ENCODE results near the gene NRXN2. TPM values are rescaled to one million over a fixed set of nuclear protein-coding genes. Genes with fewer than 3 reads are reported as not detected.
"Not testable (repeated sequence)": the region's sequence is repeated elsewhere in the genome, so short reads cannot be mapped to it uniquely, and the experiment has no call there.

The NRXN2 gene
- total RNA-seq, 1 experiment from 2014 or later, result not detected

DNA sequence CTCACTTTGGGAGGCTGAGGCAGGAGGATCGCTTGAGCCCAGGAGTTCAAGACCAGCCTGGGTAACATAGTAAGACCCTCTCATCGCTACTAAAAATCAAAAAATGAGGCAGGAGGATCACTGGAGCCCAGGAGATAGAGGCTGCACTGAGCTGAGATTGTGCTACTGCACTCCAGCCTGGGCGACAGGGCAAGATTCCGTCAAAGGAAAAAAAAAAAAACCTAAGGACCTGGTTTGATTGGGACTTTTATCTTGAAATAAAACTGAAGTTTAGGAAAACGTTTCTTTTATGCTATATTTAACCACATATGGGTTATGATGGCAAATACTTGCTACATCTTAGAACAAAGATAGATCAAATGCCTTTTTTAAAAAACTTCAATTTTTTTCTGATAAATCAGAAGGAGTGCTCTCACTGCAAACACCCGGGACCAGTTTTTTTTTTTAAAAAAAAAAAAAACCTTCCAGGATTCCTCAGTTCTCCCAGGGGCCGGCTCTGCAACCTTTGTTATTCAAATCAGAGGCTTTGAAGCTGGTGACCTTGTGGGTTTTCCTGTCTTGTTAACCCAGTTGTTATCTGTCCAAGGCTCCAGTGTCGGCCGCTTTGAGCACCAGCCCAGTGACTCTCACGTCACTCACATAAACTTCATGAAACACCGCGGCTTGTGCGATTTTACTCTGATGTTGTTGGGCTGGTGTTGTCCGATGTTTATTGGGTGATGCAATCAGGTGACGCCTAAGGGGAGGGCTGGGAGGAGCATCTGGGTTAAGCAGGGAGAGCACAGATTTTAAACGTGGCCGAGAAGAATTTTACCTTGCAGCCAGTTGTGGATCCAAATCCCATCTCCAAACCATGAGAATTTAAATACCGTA lies 156.7 kb downstream of the NRXN2 start:
- peak; percentile 84 for DNase-seq (ENCODE audit: low read depth)

DNA sequence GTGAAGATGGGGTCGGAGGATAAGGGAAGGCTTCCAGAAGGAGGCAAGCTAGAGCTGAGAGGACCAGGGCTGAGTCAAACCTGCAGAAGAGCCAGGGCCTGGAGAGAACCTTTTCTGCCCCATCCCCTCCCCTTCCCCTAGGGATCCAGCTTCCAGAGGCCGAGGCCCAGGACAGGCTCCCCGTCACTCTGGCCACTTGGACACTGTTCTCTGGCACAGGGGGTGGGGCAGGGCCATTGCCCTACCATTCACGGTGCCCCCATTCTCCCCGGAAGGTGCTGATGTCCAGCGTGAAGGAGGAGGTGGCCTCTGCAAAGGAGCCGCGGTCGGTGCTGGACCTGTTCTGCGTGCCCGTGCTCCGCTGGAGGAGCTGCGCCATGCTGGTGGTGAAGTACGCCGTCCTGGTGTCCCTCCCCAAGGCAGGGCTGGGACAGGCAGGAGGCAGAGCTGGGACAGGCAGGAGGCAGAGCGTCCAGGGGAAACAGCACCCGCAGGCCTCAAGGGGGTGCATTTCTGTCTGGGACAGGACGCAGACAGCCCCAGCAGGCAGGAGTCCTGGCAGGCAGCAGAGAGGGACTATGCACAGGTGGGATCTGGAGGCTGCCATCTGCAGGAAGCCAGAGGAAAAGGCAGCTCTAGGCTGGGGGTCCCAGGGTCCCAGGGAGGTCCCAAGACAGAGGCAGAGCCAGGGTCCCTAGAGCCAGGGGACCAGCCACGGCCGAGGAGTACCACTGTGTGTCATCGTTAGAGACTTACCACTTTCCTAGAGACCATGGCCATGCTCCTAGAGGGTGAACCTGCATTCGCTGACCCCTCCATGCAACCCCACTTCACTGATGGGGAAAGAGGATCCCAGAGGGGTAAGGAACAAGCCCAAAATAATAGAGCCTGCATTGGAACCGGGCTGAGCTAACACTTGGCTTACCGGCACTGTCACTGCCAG lies 157.8 kb downstream of the NRXN2 start:
- no peak for DNase-seq (ENCODE audit: low read depth)

DNA sequence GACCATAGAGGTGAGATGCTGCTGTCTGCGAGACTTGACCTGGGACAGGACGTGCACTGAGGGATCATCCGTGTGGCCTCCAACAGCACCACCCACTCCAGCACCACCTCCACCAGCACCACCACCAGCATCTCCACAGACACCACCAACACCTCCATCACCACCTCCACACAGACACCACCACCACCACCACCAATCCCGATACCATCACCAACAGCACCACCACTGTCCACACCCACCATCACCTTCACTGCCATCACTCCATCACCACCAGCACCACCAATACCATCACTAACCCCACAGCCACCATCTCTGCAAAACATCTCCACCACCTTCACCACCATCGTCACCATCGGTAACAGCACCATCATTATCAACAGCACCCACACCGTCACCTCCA lies 158.6 kb downstream of the NRXN2 start:
- DNase-seq (ENCODE audit: low read depth), result no peak

DNA sequence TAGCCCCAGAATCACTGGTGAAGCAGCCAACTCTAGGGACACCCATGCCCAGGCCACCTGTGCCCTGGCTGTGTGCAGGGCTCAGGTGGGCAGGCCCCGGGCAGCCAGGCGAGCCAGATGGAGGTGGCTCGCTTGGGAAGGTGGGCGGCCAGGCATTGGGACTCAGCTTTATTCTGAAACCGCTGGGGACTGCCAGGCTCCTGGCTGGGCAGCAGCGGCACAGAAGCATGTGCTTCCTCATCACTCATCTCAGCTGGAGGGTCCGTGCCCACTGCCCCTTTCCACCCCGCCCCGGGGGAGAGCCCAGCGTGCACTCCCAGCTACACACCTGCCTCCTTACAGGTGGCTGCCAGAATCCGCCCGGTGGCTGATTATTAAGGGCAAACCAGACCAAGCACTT lies 159.0 kb downstream of the NRXN2 start:
- DNase-seq (ENCODE audit: low read depth), result no peak

DNA sequence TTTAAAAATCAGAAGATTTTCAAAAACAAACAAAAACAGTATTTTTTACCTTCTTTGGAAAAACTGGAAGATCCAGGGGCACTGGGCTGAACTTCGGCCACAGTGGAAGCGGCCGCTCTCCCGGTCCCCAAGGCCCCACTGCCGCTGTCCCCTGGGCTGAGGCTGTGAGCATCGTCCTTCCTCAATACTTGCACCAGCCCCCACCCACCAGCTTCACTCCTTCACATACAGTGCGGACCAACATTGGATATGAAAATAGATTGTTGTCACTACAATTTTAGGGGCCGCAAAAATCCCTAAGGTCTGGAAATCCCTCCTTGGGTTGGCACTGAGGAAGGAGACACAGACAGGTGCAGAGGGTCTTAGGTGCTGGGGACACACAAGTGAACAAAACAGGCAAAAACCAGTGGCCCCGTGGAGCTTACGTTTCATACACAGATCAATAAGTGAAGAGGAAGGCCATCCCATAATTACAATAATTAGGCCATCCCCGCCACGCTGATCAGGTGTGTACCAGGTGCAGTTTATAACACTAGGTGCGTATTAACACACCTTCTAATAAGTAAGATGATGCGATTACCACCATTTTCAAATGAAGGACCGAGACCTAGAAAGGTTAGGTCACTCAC lies 160.2 kb downstream of the NRXN2 start:
- no peak for DNase-seq (ENCODE audit: low read depth)

DNA sequence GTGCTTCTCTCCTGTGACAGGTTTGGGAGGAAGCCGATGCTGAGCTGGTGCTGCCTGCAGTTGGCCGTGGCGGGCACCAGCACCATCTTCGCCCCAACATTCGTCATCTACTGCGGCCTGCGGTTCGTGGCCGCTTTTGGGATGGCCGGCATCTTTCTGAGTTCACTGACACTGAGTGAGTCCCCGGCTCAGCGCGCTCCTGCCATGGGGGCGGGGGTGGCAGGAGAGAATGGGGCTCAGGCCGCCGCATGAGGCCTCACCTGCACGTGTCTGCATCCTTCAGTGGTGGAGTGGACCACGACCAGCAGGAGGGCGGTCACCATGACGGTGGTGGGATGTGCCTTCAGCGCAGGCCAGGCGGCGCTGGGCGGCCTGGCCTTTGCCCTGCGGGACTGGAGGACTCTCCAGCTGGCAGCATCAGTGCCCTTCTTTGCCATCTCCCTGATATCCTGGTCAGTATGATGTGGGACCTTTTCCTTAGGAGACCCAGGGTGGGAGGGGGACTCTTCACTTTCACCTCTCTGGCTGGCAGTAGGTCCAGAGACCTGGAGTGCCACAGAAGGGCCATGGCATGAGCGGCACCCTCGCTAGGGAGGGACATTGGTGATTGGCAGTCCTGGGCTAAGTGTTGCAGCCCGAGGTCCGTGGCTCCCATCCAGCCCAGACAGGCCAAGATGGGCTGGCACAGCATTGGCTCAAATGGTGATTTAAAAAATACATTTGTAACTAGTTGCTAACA lies 160.8 kb downstream of the NRXN2 start:
- no peak for DNase-seq (ENCODE audit: low read depth)

DNA sequence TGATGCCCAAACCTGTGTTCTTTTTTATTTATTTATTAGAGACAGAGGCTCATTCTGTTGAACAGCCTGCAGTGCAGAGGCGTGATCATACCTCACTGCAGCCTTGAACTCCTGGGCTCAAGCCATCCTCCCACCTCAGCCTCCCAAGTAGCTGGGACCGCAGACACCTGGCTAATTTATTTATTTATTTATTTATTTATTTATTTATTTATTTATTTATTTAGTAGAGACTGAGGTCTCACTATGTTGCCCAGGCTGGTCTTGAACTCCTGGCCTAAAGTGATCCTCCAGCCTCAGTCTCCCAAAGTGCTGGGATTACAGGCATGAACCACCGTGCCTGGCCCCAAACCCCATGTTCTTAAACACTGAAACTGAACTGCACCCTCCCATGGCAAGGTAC lies 161.6 kb downstream of the NRXN2 start:
- not testable (repeated sequence) for DNase-seq (ENCODE audit: low read depth)

DNA sequence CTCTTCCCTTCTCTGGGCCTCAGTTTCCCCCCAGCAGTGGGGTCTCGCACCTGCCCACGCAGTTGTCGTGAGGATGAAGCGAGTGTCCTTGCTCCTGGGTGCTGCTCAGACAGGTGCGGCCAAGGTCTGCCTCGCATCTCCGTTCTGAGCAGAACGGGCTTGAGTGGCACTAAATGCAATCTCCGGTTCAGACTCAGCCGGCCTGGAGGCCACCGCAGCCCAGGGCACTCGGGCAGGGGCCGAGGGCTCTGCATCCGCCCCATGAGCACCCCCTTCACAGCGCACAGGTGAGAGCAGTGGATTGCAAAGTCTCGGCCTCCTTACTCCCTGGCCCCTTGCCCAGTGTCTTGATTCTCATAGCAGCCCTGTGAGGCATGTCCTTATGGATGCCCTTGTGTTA lies 162.1 kb downstream of the NRXN2 start:
- DNase-seq (ENCODE audit: low read depth), result no peak

DNA sequence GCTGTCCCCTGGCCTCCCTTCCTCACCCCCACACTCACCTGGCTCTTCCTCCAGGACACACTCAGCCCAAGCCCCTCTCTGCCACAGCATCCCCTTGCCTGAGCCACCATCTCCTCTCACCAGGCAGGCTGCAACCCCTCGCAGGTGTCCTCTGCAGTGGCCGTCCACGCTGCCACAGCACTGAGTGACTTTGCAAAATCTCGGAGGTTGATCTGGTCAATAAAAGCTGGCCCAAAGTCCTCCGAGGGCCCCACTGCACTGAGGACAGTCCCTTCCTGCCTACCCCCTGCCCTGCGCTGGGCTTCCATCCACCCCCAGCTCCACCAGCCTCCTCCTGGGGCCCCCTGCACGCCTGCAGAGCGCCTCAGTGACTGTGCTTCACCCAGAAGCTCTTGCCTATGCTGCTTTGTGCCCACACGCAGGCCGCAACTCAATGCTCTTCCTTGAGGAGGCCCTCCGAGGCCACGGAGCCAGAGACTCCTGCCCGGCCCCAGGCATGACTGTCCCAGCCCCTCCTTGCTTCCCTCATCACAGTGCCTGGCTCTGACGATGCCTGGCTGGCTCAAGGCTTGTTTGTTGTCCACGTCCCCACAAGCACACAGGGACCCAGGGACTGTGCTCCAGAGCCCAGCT lies 162.7 kb downstream of the NRXN2 start:
- DNase-seq (ENCODE audit: low read depth), result no peak

DNA sequence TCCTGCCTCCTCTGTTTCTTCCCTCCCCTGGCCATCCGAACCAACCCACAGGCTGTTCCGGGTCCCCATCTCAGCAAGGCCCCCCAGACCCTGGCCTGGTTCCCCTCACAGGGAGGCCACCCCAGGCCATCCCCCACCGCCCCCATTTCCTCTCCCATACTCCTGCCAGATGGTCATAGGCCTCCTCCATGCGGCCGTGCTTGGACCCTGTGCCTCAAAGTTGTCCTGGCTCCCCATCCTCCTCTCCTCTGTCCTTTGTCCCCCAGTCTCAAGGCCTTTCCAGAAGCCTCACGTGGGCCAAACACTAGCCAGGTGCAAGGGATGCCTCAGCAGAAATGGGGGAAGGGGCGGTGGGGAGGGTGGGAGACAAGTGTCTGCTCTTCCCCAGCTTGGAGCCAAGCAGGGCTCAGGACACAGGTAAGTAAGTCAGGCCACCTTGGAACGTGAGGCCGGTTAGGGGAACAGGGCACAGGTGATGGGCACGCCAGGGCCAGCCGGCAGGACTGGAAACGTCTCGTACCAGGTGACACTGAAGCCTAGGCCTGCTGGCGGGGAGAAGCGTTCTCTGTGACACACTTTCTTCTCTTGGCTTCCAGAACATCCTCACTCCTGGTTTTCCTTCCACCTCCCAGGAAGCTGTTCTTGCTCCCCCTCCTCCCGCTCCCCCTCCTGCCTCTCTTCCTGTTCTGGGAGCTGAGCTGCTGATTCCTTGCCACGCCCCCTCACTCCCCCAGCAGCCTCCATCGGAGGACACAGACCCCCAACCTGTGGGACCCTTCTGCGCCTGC lies 163.5 kb downstream of the NRXN2 start:
- DNase-seq (ENCODE audit: low read depth), result no peak

DNA sequence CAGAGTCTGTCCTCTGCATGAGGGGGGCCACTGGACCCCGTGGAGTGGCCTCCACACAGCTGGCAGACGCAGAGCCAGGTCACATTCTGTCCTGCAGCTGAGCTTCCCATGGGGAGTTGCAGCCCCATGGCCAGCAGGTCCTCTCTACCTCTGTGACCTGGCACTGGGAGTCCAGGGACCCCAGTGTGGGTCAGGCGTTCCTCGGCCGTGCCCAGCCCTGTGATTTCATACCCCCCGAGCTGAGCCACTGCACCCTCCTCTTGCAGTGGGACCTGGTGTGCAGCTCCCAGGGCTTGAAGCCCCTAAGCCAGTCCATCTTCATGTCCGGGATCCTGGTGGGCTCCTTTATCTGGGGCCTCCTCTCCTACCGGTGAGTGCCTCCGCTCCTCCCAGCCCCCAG lies 164.1 kb downstream of the NRXN2 start:
- DNase-seq (ENCODE audit: low read depth), result no peak

DNA sequence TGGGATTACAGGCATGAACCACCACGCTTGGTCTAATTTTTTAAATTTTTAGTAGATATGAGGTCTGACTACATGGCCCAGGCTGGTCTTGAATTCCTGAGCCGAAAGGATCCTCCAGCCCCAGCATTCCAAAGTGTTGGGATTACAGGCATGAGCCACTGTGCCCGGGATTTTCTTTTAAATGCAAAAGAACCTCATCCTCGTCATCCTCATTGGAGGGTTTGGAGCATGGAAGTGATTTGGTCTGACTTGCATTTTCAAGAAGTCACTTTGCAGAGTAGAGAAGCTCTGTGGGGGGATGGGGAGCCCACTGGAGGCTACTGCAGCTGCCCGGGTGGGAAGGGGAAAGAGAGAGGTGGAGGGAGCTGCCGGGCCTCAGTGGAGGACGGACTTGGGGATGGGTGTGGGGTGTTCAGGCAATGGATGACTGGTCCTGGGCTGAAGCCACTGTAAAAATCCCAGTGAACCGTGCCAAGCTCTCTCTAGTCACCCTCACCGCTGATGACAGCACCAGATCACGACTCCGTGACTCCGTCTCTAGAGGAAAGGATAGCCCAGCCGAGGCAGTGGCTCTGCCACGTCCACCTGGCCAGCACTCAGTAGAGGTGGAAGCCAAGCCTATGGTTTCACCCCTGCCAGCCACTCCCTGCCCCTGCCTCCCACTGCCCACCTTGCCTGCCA lies 164.8 kb downstream of the NRXN2 start:
- no peak for DNase-seq (ENCODE audit: low read depth)

DNA sequence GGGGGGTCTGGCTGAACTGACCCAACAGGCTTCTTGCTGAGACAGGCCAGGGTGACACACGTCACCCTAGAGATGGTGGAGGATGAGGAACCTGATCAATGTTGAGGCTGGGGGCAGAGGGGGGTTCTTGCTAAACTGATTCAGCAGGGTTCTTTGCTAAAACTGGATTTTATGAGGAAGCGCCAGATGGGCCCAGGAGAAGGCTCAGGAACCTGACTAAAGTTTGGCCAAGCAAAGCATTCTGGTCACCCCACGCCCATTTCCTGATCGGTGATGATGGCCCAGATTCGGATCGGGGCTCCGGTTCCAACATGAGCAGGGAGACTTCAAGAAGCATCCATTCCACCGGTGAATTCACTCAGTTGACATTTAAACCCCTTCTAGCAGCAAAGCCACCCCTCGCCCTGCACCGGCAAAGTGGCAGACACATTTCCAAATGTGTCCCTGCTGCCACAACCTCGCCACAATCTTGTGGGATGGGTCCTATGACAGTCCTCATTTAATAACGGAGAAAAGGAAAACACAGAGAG lies 166.2 kb downstream of the NRXN2 start:
- DNase-seq (ENCODE audit: low read depth), result no peak

Other genes with a start within 250 kb of the NRXN2 start
- not detected in 2 replicates for gene SLC22A11, start 167.3 kb downstream of the NRXN2 start, total RNA-seq (2014; rRNA removed; shearing (Covaris generic))
- gene SLC22A12, start 132.0 kb downstream of the NRXN2 start, total RNA-seq (2014; rRNA removed; shearing (Covaris generic)), result not detected in 2 replicates
- gene RASGRP2, start 20.9 kb upstream of the NRXN2 start, total RNA-seq (2014; rRNA removed; shearing (Covaris generic)), result 0.42 TPM in 1 of 2 replicates, not detected in the other
- gene PYGM, start 36.8 kb upstream of the NRXN2 start, total RNA-seq (2014; rRNA removed; shearing (Covaris generic)), result 0.05 and 0.10 TPM in 2 replicates
- 83.7 and 138 TPM in 2 replicates for gene SF1, start 55.3 kb upstream of the NRXN2 start, total RNA-seq (2014; rRNA removed; shearing (Covaris generic))
- 11.2 and 23.3 TPM in 2 replicates for gene MAP4K2, start 80.0 kb upstream of the NRXN2 start, total RNA-seq (2014; rRNA removed; shearing (Covaris generic))
- 7.0 and 18.6 TPM in 2 replicates for gene MEN1, start 87.4 kb upstream of the NRXN2 start, total RNA-seq (2014; rRNA removed; shearing (Covaris generic))
- gene CDC42BPG, start 121.5 kb upstream of the NRXN2 start, total RNA-seq (2014; rRNA removed; shearing (Covaris generic)), result 0.02 and 0.54 TPM in 2 replicates
- gene EHD1, start 155.4 kb upstream of the NRXN2 start, total RNA-seq (2014; rRNA removed; shearing (Covaris generic)), result 38.4 and 57.9 TPM in 2 replicates
- gene ATG2A, start 194.0 kb upstream of the NRXN2 start, total RNA-seq (2014; rRNA removed; shearing (Covaris generic)), result 12.6 and 16.0 TPM in 2 replicates
- 21.5 and 39.7 TPM in 2 replicates for gene PPP2R5B, start 201.5 kb upstream of the NRXN2 start, total RNA-seq (2014; rRNA removed; shearing (Covaris generic))
- not detected in 2 replicates for gene GPHA2, start 212.7 kb upstream of the NRXN2 start, total RNA-seq (2014; rRNA removed; shearing (Covaris generic))
- not detected in 2 replicates for gene MAJIN, start 248.9 kb upstream of the NRXN2 start, total RNA-seq (2014; rRNA removed; shearing (Covaris generic))